ENCODE data around the gene SLC39A13. TPM values are rescaled to one million over a fixed set of nuclear protein-coding genes. Genes with fewer than 3 reads are reported as not detected.
A peak's percentile ranks its signal among the peaks of the same experiment; 100 is the strongest.
"Not testable (repeated sequence)": the region's sequence is repeated elsewhere in the genome, so short reads cannot be mapped to it uniquely, and the experiment has no call there.

SLC39A13 gene
- polyA plus RNA-seq, 4 donors = 7.8 to 30.9 (median 18.0) TPM

DNA sequence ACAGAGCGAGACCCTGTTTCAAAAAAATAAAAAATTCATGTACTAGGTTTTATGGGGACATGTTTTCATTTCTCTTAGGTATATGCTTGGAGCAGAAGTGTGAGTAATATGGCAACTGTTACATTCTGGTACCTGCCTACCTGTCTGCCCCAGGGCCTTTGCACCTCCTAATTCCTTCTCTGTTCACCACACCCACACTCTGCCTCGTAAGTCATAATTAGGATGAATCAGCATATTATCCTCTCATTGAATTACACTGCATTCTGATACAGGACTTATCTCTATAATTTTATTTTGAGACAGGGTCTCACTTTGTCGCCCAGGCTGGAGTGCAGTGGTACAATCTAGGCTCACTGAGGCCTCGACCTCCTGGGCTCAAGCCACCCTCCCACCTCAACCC is 43.6 kb downstream of the SLC39A13 start:
- Histone ChIP-seq H3K4me3 (ENCODE audit: low read depth in 1 of 3, low read length in 3 of 3) (no peak overlapping the region), H3K27ac (ENCODE audit: low read depth in 1 of 3, low read length in 2 of 3) (no peak overlapping the region), H3K36me3 (ENCODE audit: control insufficient read depth in 3 of 3, insufficient read depth in 2 of 3, low read depth in 1 of 3, low read length in 3 of 3) (peaks cover 0 to 4% (median 0%) of the 10 kb centered on the region in 3 donors), H3K27me3 (ENCODE audit: control insufficient read depth in 3 of 3, insufficient read depth in 3 of 3, low read length in 3 of 3) (no peaks in the 10 kb centered on the region), H3K9me3 (ENCODE audit: control insufficient read depth in 2 of 2, insufficient read depth in 1 of 2, low read depth in 1 of 2, low read length in 1 of 2) (no peaks in the 10 kb centered on the region), H3K4me1 (ENCODE audit: control insufficient read depth in 3 of 3, insufficient read depth in 2 of 3, low read depth in 1 of 3, low read length in 2 of 3) (no peaks in the 10 kb centered on the region)
- WGBS, 3 donors = 90 to 92% (median 90%) methylated on average over 4 of the region's 4 CpGs
- DNase-seq (no peak), FAIRE-seq (no peak)

DNA sequence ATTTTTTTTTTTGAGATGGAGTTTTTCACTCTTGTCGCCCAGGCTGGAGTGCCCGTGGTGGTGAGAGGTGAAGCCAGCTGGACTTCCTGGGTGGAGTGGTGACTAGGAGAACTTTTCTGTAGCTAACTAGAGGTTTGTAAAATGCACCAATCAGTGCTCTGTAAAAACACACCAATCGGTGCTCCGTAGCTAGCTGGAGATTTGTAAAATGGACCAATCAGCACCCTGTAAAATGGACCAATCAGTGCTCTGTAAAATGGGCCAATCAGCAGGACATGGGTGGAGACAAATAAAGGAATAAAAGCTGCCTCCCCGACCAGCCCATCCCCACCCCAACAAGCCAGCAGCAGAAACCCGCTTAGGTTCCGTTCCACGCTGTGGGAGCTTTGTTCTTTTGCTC is 45.0 kb downstream of the SLC39A13 start:
- 92 to 94% (median 94%) methylated on average over 8 of the region's 8 CpGs for WGBS, 3 donors
- FAIRE-seq = no peak

DNA sequence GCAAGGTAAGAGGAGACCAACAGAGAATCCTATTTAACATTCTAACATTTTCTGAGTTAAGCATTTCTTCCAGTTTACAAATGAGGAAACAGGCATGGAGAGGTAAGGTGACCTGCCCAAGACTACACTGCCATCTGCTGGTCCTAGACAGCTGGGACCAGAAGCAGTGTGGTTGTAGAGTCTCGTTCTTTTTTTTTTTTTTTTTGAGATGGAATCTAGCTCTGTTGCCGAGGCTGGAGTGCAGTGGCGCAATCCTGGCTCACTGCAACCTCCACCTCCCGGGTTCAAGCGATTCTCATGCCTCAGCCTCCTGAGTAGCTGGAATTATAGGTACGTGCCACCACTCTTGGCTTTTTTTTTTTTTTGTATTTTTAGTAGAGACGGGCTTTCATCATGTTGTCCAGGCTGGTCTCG is 45.9 kb downstream of the SLC39A13 start:
- H3K27me3 ChIP-seq (ENCODE audit: control insufficient read depth in 3 of 3, insufficient read depth in 3 of 3, low read length in 3 of 3); H3K4me1 ChIP-seq (ENCODE audit: control insufficient read depth in 3 of 3, insufficient read depth in 2 of 3, low read depth in 1 of 3, low read length in 2 of 3); H3K4me3 ChIP-seq (ENCODE audit: low read depth in 1 of 3, low read length in 3 of 3); FAIRE-seq; H3K36me3 ChIP-seq (ENCODE audit: control insufficient read depth in 3 of 3, insufficient read depth in 2 of 3, low read depth in 1 of 3, low read length in 3 of 3); H3K27ac ChIP-seq (ENCODE audit: low read depth in 1 of 3, low read length in 2 of 3); H3K9me3 ChIP-seq (ENCODE audit: control insufficient read depth in 2 of 2, insufficient read depth in 1 of 2, low read depth in 1 of 2, low read length in 1 of 2): not testable (repeated sequence)
- peak; percentile 77 to 87 for DNase-seq
- WGBS, 3 donors = 16 to 31% (median 20%) methylated on average over 6 to 8 of the region's 8 CpGs

More for the DNA sequence above, 45.0 kb downstream of the SLC39A13 start:
- Histone ChIP-seq H3K9me3 (ENCODE audit: control insufficient read depth in 2 of 2, insufficient read depth in 1 of 2, low read depth in 1 of 2, low read length in 1 of 2) (no peaks in the 10 kb centered on the region), H3K4me3 (ENCODE audit: low read depth in 1 of 3, low read length in 3 of 3) (no peak overlapping the region), H3K27me3 (ENCODE audit: control insufficient read depth in 3 of 3, insufficient read depth in 3 of 3, low read length in 3 of 3) (no peaks in the 10 kb centered on the region), H3K4me1 (ENCODE audit: control insufficient read depth in 3 of 3, insufficient read depth in 2 of 3, low read depth in 1 of 3, low read length in 2 of 3) (no peaks in the 10 kb centered on the region), H3K27ac (ENCODE audit: low read depth in 1 of 3, low read length in 2 of 3) (no peak overlapping the region), H3K36me3 (ENCODE audit: control insufficient read depth in 3 of 3, insufficient read depth in 2 of 3, low read depth in 1 of 3, low read length in 3 of 3) (no peaks in the 10 kb centered on the region)
- DNase-seq = no peak

DNA sequence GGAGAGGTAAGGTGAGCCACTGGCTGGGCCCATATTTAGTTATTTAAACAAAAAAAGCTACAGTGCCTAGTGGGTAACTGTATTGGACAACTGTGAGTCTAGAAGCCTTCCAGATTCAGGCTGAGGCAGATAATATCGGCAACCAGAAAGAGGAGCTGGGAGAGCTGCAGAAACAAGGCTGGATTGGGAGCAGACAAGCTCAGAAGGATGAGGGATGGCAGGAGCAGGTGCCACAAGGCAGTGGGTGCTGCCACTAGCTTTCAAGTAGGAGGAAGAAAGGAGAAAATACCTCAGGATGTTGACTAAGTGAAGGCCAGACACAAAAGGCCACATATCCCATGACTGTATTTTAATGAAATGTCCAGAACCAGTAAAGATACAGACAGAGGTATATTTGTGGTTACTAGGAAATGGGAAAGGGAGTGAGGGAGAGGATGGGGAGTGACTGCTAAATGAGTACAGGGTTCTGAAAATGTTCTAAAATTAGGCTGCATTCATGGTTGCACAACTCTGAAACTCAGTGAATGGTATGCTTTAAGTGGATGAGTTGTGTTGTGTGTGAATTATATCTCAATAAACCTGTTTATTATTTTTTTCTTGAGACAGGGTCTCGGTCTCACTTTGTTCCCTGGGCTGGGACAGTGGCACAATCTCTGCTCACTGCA is 52.3 kb downstream of the SLC39A13 start:
- no peak overlapping the region for H3K27ac ChIP-seq (ENCODE audit: low read depth in 1 of 3, low read length in 2 of 3)
- 91 to 100% (median 95%) methylated on average over 2 of the region's 2 CpGs for WGBS, 3 donors

DNA sequence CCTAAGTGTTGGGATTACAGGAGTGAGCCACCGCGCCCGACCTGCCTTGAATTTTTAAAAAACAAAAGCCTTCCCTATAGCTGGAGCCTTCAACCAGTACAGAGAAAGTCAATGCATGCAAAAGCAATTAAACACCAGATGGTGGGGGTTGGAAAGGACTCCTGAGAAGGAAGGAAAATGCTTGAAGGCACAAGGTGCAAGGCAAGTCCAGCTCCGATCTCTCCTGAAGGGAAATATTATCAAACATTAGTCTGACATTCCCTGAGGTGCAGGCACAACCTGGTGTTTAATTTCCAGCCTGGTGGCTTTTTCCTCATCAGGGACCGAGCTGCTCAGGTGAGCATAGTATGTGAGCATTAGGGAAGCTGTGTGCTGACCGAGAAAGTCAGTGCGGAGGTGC is 53.5 kb downstream of the SLC39A13 start:
- H3K27ac ChIP-seq (ENCODE audit: low read depth in 1 of 3, low read length in 2 of 3) = no peak overlapping the region
- WGBS, 3 donors = 94 to 95% (median 95%) methylated on average over 7 of the region's 7 CpGs
- no peak overlapping the region for H3K4me3 ChIP-seq (ENCODE audit: low read depth in 1 of 3, low read length in 3 of 3)
- no peak for FAIRE-seq
- no peaks in the 10 kb centered on the region for H3K9me3 ChIP-seq (ENCODE audit: control insufficient read depth in 2 of 2, insufficient read depth in 1 of 2, low read depth in 1 of 2, low read length in 1 of 2)
- H3K27me3 ChIP-seq (ENCODE audit: control insufficient read depth in 3 of 3, insufficient read depth in 3 of 3, low read length in 3 of 3) = no peaks in the 10 kb centered on the region
- H3K36me3 ChIP-seq (ENCODE audit: control insufficient read depth in 3 of 3, insufficient read depth in 2 of 3, low read depth in 1 of 3, low read length in 3 of 3) = peaks cover 0 to 47% (median 4%) of the 10 kb centered on the region in 3 donors
- H3K4me1 ChIP-seq (ENCODE audit: control insufficient read depth in 3 of 3, insufficient read depth in 2 of 3, low read depth in 1 of 3, low read length in 2 of 3) = peaks cover 0 to 3% (median 1%) of the 10 kb centered on the region in 3 donors
- no peak for DNase-seq

More for the DNA sequence above, 52.3 kb downstream of the SLC39A13 start:
- FAIRE-seq = no peak
- H3K4me3 ChIP-seq (ENCODE audit: low read depth in 1 of 3, low read length in 3 of 3) = no peak overlapping the region
- no peaks in the 10 kb centered on the region for H3K9me3 ChIP-seq (ENCODE audit: control insufficient read depth in 2 of 2, insufficient read depth in 1 of 2, low read depth in 1 of 2, low read length in 1 of 2)
- peaks cover 0 to 42% (median 4%) of the 10 kb centered on the region in 3 donors for H3K36me3 ChIP-seq (ENCODE audit: control insufficient read depth in 3 of 3, insufficient read depth in 2 of 3, low read depth in 1 of 3, low read length in 3 of 3)
- DNase-seq = no peak
- H3K27me3 ChIP-seq (ENCODE audit: control insufficient read depth in 3 of 3, insufficient read depth in 3 of 3, low read length in 3 of 3) = no peaks in the 10 kb centered on the region
- no peaks in the 10 kb centered on the region for H3K4me1 ChIP-seq (ENCODE audit: control insufficient read depth in 3 of 3, insufficient read depth in 2 of 3, low read depth in 1 of 3, low read length in 2 of 3)

DNA sequence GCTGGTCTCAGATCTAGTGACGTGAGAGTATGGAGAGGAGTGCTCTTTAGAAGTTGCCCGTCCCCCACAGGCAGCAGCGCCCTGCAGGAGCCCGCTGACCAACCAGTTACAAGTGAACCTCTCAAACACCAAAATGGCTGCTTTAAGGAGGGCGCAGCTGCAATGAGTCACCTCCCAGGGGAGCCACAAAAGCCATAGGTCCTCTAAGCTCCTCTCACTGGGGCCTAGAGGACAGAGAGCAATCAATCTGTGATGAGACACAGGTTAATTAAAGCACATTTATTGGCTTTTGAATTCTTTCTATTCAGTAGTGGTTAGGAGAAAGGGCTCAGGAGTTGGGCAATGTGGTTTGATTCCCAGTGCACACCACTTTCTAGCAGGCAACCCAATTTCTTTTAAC is 56.1 kb downstream of the SLC39A13 start:
- peaks cover 0 to 10% (median 2%) of the 10 kb centered on the region in 3 donors for H3K4me1 ChIP-seq (ENCODE audit: control insufficient read depth in 3 of 3, insufficient read depth in 2 of 3, low read depth in 1 of 3, low read length in 2 of 3)
- peaks cover 3 to 61% (median 4%) of the 10 kb centered on the region in 3 donors for H3K36me3 ChIP-seq (ENCODE audit: control insufficient read depth in 3 of 3, insufficient read depth in 2 of 3, low read depth in 1 of 3, low read length in 3 of 3)
- no peak for DNase-seq
- H3K27ac ChIP-seq (ENCODE audit: low read depth in 1 of 3, low read length in 2 of 3) = no peak overlapping the region
- no peaks in the 10 kb centered on the region for H3K9me3 ChIP-seq (ENCODE audit: control insufficient read depth in 2 of 2, insufficient read depth in 1 of 2, low read depth in 1 of 2, low read length in 1 of 2)
- H3K4me3 ChIP-seq (ENCODE audit: low read depth in 1 of 3, low read length in 3 of 3) = no peak overlapping the region
- no peaks in the 10 kb centered on the region for H3K27me3 ChIP-seq (ENCODE audit: control insufficient read depth in 3 of 3, insufficient read depth in 3 of 3, low read length in 3 of 3)
- WGBS, 3 donors = 92 to 97% (median 94%) methylated on average over 5 of the region's 5 CpGs
- no peak for FAIRE-seq

Other genes starting within 250 kb of the SLC39A13 start
- 10 to 100 TPM; 53.0 to 73.1 (median 64.4) TPM for gene ARFGAP2, start 231.7 kb upstream of the SLC39A13 start, polyA plus RNA-seq
- 10 to 100 TPM in 1 of 4 donors, 1 to 10 TPM in 3; 2.0 to 48.3 (median 5.7) TPM for gene PACSIN3, start 222.2 kb upstream of the SLC39A13 start, polyA plus RNA-seq
- gene DDB2, start 193.6 kb upstream of the SLC39A13 start, polyA plus RNA-seq = 10 to 100 TPM; 25.1 to 39.4 (median 31.6) TPM
- 10 to 100 TPM; 44.1 to 91.4 (median 51.0) TPM for gene ACP2, start 159.8 kb upstream of the SLC39A13 start, polyA plus RNA-seq
- 100 to 1,000 TPM; 102 to 366 (median 199) TPM for gene NR1H3, start 150.6 kb upstream of the SLC39A13 start, polyA plus RNA-seq
- gene MADD, start 138.5 kb upstream of the SLC39A13 start, polyA plus RNA-seq = 10 to 100 TPM; 19.2 to 45.1 (median 25.8) TPM
- gene MYBPC3, start 55.9 kb upstream of the SLC39A13 start, polyA plus RNA-seq = 1 to 10 TPM in 1 of 4 donors, under 1 TPM in 2, not detected in 1; 0.03 to 5.4 (median 0.04) TPM
- gene SPI1, start 30.0 kb upstream of the SLC39A13 start, polyA plus RNA-seq = 10 to 100 TPM in 3 of 4 donors, 1 to 10 TPM in 1; 3.4 to 25.4 (median 12.0) TPM
- gene PSMC3, start 17.8 kb downstream of the SLC39A13 start, polyA plus RNA-seq = 100 to 1,000 TPM in 3 of 4 donors, 10 to 100 TPM in 1; 88.0 to 156 (median 103) TPM
- gene RAPSN, start 40.5 kb downstream of the SLC39A13 start, polyA plus RNA-seq = under 1 TPM; 0.36 to 0.89 (median 0.66) TPM
- 10 to 100 TPM; 16.5 to 69.5 (median 27.0) TPM for gene CELF1, start 144.5 kb downstream of the SLC39A13 start, polyA plus RNA-seq
- gene PTPMT1, start 157.0 kb downstream of the SLC39A13 start, polyA plus RNA-seq = 10 to 100 TPM; 31.3 to 60.1 (median 41.2) TPM
- gene KBTBD4, start 170.4 kb downstream of the SLC39A13 start, polyA plus RNA-seq = 10 to 100 TPM in 3 of 4 donors, 1 to 10 TPM in 1; 9.8 to 13.7 (median 12.0) TPM
- 100 to 1,000 TPM in 3 of 4 donors, 10 to 100 TPM in 1; 95.2 to 438 (median 263) TPM for gene NDUFS3, start 170.5 kb downstream of the SLC39A13 start, polyA plus RNA-seq
- gene FAM180B, start 178.1 kb downstream of the SLC39A13 start, polyA plus RNA-seq = under 1 TPM in 2 of 4 donors, not detected in 2; 0.10 to 0.15 TPM
- gene C1QTNF4, start 185.8 kb downstream of the SLC39A13 start, polyA plus RNA-seq = 1 to 10 TPM; 1.3 to 7.6 (median 1.6) TPM
- gene MTCH2, start 234.0 kb downstream of the SLC39A13 start, polyA plus RNA-seq = 100 to 1,000 TPM; 103 to 149 (median 127) TPM

Measured in small intestine (tissue), 7 donors.